ENCODE measurements around the gene UCP2. TPM values are rescaled to one million over a fixed set of nuclear protein-coding genes. Genes with fewer than 3 reads are reported as not detected.

Gene UCP2
- total and polyA plus RNA-seq, 2 experiments from 2014 or later: 60.1 to 76.9 TPM

GRCh38 chr11:74009675-74010305, 27.1 kb upstream of the UCP2 start:
- no peaks in the 10 kb centered on the region for H3K79me2 ChIP-seq (replicated peaks; ENCODE audit: insufficient read depth)
- Mint-ChIP-seq H3K4me1 (peaks cover 17% of the 10 kb centered on the region), H3K36me3 (ENCODE audit: low read depth) (peaks cover 3% of the 10 kb centered on the region; the same call in 1 of the 3 replicates), H3K9me3 (no peaks in the 10 kb centered on the region), H3K27ac (no peak overlapping the region), H3K27me3 (ENCODE audit: insufficient read depth, low read depth, poor library complexity) (peaks cover 7% of the 10 kb centered on the region), H3K4me3 (no peak overlapping the region)
- H3K9me2 ChIP-seq (ENCODE audit: insufficient read depth): no peaks in the 10 kb centered on the region
- no peaks in the 10 kb centered on the region for H3K36me3 ChIP-seq (ENCODE audit: insufficient read depth)
- H3F3A ChIP-seq (replicated peaks; ENCODE audit: low read depth): no peaks in the 10 kb centered on the region
- H3K27me3 ChIP-seq (ENCODE audit: insufficient read depth): no peaks in the 10 kb centered on the region
- DNase-seq (ENCODE audit: low spot score) (no peak), ATAC-seq (peak; percentile 9; the same call in 2 of the 3 replicates)
- H2AFZ ChIP-seq: no peak overlapping the region
- H3K27ac ChIP-seq (ENCODE audit: low read depth): no peak overlapping the region
- no peak overlapping the region for H3K4me2 ChIP-seq
- no peaks in the 10 kb centered on the region for H4K20me1 ChIP-seq (replicated peaks; ENCODE audit: insufficient read depth)
- H3K4me1 ChIP-seq (ENCODE audit: insufficient read depth): 0 out of 2 replicates have a peak, but pooled peaks cover 5% of the 10 kb centered on the region
- H3K4me3 ChIP-seq: no peak overlapping the region
- TF ChIP-seq ZNF331 (CRISPR knock-in tag; IDR thresholded peaks at IDR 0.05; ENCODE audit: low read depth): no peak
- no peak for TF ChIP-seq ETS1 (IDR thresholded peaks at IDR 0.05)
- no peak for TF ChIP-seq ZNF462 (CRISPR knock-in tag; IDR thresholded peaks at IDR 0.05)
- TF ChIP-seq EZH2 (IDR thresholded peaks at IDR 0.05; ENCODE audit: low read depth, unreplicated experiment): no peak
- no peak for TF ChIP-seq CTCF (conservative IDR thresholded peaks at IDR 0.05; ENCODE audit: low read depth in 2 of 2)
- TF ChIP-seq CREB1 (CRISPR knock-in tag; IDR thresholded peaks at IDR 0.05; ENCODE audit: low read depth): no peak
- TF ChIP-seq ZNF114 (CRISPR knock-in tag; IDR thresholded peaks at IDR 0.05): no peak
- no peak for TF ChIP-seq EZH2phosphoT487 (IDR thresholded peaks at IDR 0.05; ENCODE audit: unreplicated experiment)
- no peak for TF ChIP-seq JUNB (IDR thresholded peaks at IDR 0.05; ENCODE audit: unreplicated experiment)
- TF ChIP-seq POLR2AphosphoS5 (IDR thresholded peaks at IDR 0.05; ENCODE audit: low read depth): no peak
- TF ChIP-seq REST (IDR thresholded peaks at IDR 0.05; ENCODE audit: unreplicated experiment): no peak
- no peak for TF ChIP-seq STAT1 (IDR thresholded peaks at IDR 0.05; ENCODE audit: unreplicated experiment)
- TF ChIP-seq NANOG (IDR thresholded peaks at IDR 0.05; ENCODE audit: borderline replicate concordance): no peak

Measured in GM23338 (cell line).